HG02938 (cell line): ENCODE measurements around the gene ELFN2.
"Not testable (repeated sequence)": the region's sequence is repeated elsewhere in the genome, so short reads cannot be mapped to it uniquely, and the experiment has no call there.

ENCODE experiments used
- ATAC-seq: cut with Tn5 transposase; IDR thresholded peaks from one replicate; pipeline ENCODE4 v1.9.1; 2021; ENCODE audit warnings: mild to moderate bottlenecking, moderate library complexity; ENCODE audit not compliant: unreplicated experiment

The ELFN2 gene

DNA sequence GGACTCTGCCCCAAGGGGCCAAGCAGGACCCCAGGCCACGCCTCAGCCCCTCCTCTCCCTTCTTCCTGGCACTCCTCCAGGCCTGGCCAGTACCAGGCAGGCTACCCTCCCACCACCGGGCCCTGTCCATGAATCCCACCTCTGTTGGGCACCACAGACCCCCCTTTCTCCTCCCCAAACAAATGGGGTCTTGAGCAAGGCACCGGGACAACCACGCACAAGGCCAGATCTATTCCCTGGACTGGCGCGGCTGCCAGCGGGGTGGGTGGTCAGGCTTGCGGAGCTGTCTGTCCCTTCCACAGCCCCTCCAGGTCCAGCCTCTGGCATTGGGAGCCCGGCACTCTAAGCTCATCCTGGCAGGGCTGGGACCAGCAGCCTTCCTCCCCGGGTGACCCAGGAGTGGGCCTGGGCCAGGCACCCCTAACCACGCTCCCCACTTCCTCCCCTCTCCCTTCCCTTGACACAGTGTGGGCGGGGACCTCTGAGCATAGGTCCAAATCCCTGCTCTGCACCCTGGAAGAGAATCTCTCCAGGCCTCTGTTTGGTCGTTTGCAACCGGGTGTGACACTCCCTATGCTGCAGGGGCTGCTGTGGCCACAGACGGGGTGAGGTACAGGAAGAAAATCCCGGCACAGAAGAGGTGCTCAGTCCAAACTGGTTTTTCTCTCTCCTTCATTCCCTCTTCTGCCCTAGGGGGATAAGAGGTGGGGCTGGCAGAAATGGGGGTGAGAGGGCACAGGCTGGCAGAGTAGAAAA is 14.6 kb downstream of the ELFN2 start:
- no peak for ATAC-seq

DNA sequence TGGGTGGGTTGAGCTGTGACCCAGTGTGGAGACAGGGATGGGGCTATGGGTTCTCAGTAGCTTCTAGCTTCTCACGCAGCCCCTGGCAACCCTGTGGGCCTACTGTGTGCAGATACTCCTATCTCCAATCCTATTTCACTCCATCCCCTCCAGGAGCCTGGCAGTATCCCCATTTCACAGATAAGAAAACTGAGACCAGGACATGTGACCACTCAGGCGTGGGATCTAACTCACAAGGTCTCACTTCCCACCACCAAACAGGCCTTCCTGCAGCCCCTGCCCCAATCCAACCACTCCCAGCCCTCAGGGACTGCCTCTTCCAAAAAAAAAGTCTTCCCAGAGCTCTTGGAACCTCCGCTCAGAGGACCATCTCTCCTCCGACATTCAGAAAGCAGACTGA is 15.6 kb downstream of the ELFN2 start:
- ATAC-seq = no peak

DNA sequence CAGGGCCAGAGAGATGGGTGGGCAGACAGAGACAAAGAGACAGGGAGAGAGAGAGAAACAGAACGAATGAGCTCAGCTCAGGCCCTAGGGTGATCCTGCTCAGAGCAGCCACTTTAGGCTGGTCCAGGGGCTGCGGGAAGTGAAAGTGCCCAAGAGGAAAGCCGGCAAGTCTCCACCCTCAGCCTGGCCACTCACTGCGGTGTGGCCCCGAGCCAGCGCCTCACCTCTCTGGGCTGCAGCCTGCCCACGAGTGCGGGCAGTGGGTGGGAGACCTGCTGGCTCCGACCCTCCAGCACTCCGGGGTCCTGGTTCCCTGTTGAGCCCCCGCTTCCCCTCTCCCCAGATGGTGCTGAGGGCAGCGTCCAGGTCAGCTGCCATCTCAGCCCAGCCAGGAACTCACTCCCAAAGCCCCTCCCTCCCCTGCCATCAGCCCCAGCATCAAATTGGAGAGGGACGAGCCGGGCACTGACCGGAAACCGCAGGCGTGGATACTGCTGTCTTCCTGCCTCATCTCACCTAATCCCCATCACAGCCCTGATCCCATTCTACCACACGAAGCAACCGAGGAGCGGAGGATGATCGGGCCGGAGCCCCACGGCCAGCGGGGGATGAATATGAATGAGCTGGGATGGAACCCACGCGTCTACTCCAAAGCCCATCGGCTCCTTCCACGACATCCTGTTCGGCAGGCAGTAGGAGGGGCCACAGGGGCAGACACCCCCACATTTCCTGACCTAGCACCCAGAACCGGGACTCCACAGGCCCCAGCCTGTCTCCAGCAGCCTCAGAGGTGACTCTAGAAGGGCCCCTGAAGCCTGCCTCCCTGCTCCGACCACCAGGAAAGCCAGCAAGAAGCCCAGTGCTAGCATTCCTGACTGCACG is 16.9 kb downstream of the ELFN2 start:
- no peak for ATAC-seq

DNA sequence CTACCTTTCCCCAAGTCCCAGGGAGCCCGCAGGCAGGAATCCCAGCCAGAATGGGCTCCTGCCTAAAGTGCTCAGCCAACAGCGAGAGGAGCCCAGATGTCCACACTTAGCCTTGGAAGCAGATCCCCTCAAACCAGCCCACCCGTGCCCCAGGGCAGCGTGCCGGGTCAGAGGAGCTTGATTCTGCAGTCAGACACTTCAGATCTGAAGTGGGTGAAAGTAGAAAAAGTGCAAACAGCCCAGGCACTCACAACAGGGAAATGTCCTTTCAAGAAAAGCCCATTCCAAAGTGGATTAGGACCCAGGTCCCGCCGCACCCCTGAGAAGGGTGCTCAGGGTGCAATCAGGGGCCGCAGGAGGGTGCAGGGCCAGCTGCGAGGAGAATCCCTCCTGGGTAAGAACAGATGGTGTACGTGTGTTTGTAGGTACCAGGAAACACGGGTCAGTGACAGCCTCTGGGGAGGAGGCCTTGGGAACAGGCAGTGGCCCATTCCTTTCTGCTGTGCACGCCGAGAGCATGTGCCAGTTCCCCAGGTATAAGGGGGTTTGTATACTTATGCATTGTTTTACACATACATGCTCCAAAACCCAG is 17.7 kb downstream of the ELFN2 start:
- ATAC-seq = no peak

DNA sequence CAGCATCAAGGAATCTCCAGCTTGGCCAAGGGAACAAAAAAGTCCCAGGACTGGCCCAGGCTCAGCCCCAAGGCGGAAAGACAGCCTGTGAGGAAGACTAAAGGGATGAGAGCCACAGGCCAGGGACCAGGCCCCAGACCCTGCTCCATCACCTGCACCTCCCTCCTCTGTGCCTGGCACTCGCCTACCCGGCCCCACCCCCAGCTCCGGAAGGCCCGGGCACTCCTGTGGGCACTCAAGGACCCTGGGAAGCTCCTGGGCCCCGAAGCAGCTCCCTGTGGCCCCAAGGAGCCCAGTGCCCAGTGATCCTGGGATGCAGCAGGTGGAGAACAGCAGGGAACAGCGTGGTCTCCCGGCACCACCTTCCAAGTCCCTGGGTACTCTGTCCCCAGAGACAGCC is 18.2 kb downstream of the ELFN2 start:
- no peak for ATAC-seq

DNA sequence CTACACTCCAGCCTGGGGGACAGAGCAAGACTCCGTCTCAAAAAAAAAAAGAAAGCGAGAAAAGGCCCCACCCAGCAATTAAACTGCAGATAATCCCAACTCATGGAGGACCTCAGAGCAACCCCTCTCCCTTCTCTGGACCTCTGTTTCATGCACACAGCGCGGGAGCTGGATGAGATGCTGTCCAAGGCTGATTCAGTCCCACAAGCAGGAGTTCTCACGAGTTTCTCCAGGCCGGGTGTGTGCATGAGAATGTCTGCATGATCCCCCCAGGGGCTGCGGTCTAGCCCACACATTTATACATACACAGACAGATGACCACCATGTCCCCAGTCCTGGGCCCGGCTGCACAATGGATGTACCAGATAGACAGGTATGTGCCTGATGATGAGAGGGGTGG is 19.4 kb downstream of the ELFN2 start:
- ATAC-seq = no peak

DNA sequence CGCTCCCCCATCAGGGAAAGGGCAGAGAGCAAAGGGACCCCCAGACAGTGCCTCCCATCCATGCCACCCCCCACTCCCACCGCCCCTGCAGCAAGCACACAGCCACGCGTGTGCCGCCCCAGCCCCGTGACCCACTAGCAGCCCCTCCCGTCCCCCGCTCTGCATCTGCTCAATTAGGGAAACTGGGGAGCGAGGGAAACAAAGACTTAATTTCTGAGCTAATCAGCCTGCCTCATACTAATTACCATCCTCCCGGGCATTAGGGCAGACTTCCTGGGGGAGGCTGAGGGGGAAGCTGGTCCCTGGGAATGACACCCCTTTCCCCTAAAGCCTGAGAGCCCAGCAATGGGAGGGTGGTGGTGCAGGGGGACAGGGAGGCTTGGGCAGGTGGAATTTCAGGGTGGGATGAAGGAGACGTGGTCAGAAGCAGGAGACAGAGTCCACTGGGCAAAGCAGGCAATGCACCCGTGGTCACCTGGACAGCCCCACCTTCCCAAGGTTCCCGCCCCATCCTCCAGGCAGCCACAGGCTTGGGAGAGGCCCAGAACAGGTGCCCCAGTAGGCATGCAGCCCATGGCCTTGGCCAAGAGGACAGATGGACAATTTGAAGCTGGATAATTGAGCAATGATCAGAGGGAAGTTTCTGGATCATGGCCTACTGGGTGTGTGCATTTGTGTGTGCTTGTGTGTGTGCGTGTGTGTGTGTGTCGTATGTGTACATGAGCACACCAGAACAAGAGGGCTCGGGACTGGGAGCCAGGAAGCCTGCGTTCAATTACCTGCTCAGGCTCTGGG is 20.6 kb downstream of the ELFN2 start:
- ATAC-seq = no peak

DNA sequence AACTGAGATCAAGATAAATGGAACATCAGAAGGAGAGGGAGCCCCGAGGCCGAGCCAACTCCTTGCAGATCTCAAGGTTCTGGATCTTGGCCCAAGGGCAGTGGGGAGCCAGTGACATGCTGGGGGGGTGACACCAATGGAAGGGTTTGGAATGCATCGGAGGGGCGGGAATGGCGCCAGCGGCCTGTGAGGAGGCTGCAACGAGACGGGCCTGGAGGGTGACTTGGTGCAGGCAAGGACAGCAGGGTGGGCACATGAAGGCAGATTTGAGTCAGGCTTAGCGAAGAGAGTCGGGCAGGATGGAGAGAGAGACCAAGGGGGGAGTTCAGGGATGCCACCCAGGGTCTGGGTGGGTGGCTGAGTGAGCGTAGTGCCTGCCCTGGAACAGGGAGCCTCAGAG is 23.2 kb downstream of the ELFN2 start:
- ATAC-seq = no peak

DNA sequence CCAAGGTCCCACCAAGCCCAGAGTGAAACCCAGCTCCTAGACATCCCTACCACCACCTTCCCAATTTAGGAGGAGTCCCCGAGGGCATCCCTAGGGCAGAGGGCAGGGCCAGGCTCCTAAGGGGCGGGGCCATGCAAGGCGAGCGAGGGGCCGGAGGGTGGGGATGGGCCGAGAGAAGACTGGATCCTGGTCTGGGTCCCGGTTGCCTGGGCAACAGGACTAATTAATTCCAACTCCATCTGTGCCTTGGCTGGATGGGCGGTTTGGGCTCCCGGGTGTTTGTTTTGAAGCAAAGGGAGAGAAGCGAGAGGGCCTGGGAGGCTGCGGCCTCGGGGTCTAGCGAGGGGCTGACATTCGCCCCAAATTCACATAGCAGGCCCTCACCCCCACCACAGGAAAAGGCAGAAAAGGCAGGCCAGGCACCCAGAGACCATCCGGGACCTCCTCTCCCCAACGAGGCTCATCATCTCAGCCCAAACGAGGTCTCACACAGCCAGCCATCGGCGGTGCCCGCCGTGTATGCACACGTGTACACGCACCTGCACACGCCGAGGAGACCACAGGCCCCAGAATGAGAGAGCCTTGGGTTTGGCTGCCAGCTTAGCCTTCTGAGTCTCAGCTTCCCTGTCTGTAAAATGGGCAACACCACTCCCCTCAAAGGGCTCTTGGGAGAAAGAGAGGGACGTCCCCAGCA is 23.9 kb downstream of the ELFN2 start:
- ATAC-seq = no peak

DNA sequence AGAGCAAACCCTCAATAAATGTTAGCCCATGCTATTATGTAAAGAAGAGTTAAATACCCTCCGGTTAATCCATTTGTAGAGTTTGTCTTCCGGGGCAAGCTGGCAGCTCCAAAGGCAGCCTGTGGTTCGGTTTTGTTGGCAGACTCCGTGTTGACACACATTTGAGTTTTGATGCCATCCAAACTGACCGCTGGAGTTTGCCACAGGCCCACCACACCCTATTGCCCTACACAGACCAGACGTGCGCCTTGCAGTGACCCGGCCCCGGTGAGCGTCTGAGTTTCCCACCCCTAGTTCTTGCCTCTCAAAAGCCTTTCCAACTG is 25.1 kb downstream of the ELFN2 start:
- ATAC-seq = no peak

DNA sequence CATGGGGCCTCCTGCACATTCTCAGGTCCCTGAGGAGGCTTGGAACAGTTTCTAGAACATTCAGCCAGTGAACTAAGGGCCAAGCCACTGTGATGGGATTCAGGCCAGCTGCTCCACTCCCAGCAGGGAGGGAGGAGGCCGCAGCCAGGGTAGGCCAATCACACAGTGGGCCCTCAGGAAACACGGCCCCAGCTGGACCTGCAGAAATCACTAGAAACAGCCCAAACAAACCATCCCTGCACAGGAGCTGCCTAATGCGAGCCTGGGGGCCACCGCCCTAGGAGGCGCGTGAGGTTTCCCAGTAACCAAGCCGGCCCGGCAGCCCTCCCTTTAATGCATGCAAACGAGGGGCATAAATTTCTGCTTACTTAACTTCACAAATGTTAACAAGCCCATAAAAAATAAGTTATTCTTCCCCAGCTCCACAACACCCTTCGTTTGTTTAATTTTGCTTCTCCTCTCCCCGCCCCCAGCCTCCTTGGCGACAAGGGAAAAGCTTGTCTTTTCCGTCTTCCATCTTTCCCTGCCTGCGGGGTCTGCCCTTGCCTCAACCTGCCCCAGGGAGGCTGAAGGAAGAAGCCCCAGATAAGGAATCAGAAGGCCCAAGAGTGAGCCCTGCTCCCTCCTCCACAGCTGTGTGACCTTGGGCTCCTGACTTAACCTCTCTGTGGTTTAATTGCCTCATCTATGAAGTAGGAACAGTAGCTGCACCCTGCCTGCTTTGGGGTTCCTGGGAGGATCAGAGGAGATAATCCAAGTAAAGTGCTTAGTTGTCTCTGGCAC is 25.7 kb downstream of the ELFN2 start:
- ATAC-seq = no peak

DNA sequence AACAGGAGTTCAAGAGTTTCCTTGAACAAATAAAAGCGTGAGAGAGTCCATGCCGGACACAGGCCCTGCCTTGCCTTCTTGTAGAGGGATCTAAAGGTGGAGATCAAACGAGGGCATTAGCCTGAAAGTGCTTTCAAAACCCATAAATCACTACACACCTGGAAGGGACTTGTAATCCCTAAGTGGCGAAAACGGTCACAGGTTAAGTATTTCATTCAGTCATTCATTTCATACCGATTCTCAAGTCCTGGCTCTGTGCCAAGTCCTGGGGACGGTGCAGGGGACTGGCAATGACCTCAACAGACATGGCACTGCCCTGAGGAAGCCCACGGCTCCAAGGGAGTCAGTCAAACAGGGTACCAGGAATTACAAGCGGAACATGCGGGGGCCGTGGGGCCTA is 26.6 kb downstream of the ELFN2 start:
- ATAC-seq = no peak

DNA sequence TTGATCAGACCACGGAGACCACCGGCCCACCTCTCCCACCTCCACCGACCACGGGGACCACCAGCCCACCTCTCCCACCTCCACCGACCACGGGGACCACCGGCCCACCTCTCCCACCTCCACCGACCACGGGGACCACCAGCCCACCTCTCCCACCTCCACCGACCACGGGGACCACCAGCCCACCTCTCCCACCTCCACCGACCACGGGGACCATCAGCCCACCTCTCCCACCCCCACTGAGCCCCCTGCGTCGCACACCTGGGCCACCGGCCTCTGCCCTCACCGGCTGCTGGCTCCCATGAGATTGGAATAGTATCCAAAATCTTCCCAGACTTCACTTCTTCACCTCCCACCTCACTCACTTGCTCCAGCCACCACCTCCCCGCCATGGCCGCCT is 27.8 kb downstream of the ELFN2 start:
- not testable (repeated sequence) for ATAC-seq

DNA sequence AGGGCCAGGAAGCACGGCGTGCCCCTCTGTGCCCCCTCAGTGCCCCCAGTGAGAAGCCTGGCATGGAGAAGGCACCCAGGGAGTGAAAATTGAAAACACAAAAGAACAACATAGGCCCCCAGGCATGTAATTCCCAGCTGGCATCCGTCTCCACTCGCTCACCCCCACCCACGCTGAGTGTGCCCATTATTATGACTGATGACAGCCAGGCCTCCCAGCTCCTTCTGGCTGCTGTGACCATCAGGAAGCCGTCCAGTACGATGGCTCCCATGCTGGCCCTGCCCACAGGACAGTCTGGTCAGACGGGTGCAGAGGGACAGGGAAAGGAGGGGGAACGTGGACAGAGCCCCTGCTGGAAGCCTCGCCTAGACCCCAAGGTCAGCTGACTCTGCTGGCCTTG is 30.1 kb downstream of the ELFN2 start:
- no peak for ATAC-seq

DNA sequence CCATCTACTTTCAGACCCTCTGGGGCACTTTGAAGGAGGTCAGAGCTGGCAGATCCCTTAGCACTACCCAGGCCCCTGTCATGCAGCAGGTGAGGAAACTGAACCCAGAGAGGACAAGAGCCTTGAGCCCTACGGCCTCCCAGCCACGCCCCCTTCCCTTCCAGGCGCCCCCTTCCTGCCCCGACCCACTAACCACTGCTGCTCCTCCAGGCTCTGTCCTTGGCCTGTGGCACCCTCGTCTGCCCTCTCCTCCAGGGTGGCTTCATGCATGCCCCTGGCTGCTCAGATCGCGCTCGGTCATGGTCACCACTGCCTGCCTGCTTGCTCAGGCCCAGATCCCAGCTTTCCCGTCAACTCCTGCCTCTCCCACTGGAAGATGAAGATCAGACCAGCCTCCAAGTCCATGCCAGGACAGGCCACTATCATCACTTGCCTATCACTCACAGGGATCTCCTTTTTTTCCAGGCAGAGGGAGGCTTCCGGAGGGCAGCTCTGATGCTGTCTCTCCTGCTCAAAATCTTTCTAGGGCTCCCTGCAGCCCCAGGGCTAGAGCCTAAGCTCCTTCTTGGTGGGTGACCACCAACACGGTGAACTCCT is 30.7 kb downstream of the ELFN2 start:
- ATAC-seq = no peak

DNA sequence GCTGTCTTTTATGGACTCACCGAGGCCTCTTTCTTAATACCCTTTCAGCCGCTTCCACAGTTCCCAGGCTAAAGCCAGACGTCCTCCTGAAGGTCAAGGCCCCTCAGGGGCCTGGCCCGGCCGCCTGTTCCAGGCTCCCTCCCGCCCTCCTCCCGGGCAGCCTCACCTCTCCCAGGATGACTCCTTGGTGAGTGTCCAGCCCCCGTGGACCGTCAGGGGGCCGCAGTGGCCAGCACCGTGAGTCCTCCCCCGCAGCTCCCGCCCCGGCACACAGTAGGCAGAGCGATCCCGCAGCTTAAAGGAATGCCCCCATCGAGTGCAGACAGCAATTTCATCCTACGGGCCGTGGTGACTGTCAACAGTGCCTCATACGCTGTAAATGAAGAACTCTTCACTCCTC is 32.9 kb downstream of the ELFN2 start:
- no peak for ATAC-seq

DNA sequence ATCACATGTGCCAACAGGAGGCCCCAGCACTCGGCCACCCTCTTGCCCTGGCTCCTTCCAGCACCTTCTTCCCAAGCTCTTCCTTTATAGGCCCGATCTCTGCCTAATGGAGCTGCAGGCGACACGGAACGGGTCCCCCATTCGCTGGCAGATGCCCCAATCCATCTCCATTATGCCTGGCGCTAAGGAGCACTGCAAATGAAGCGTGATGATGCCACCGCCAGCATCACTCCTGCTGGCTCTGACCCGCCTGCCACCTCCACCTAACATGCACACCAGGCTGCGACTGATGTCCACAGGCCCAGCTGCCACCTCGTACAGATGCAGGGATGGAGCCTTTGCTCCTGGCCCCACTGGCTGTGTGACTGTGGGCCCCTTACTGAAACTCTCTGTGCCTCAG is 33.5 kb downstream of the ELFN2 start:
- ATAC-seq = no peak

DNA sequence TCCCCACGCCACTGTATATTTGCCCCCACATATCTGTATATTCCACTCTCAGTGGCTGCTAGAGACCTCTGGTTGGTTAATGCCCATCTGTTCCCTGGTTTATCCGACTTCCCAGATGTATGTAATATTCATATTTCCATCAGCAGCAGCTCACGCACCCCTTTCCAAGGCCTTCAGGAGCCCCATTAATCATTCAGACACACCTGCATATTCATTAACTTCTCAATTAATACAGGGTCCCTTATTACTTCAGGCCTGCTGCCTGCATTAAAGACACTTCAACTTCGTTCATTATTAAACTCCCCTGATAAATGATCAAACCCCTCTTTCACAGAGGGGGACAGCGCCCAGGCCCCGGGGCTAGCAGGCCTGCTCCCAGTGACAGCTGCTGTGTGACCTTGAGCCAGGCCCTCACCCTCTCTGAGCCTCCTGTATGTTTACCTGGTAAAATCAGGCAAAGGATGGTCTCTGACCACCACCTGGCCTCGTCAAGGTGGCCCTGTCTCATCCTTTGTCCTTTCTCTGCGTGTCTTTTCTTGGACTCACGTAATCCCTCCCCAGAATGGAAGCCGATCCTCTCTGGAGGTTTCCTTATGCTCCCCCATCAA is 34.5 kb downstream of the ELFN2 start:
- no peak for ATAC-seq

DNA sequence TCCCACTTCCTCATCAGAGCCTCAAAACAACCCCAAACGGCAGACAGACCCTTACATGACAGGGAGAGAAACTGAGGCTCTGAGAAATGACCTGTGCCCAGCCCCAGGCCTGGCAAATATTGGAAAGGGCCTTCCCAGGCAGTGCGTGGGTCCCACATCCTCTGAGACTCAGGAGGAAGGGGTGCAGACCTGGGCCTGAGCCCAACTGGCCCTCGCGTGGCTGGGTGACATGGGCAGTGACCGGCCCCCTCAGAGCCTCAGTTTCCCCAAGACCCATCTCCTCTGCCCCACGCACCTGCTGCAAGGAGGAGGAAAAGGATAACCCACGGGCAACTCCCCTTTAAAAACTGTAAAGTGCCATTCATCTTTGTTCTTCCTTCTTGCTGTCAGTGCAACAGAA is 35.6 kb downstream of the ELFN2 start:
- no peak for ATAC-seq
